GM23338 (cell line): ENCODE data around the gene SLC36A3. TPM values are rescaled to one million over a fixed set of nuclear protein-coding genes. Genes with fewer than 3 reads are reported as not detected.

Source experiments
- ATAC-seq: fragments of 200-7000 bp; cut with Tn5 transposase; 3 replicates; pipeline ENCODE4 v1.9.1; 2020
- DNase-seq: peaks from one replicate; pipeline ENCODE4 v3.0.0-alpha.2; 2015; ENCODE audit warnings: low spot score
- H2AFZ ChIP-seq: fragments of 200-600 bp; sonication (generic); 2 replicates; pipeline ENCODE4 v1.8.0; 2016; ENCODE audit warnings: antibody characterized with exemption, mild to moderate bottlenecking, moderate library complexity
- H3F3A ChIP-seq: fragments of 200-600 bp; sonication (generic); replicated peaks from 2 replicates; pipeline ENCODE4 v1.8.0; 2017; ENCODE audit warnings: antibody characterized with exemption, mixed run types, low read depth
- H3K27ac ChIP-seq: fragments of 200-600 bp; sonication (generic); 2 replicates; pipeline ENCODE4 v1.6.1; 2016; ENCODE audit warnings: low read depth
- H3K27me3 ChIP-seq: fragments of 200-600 bp; sonication (generic); 2 replicates; pipeline ENCODE4 v1.8.0; 2016; ENCODE audit warnings: mild to moderate bottlenecking, mixed run types, moderate library complexity; ENCODE audit not compliant: insufficient read depth
- H3K36me3 ChIP-seq: fragments of 200-600 bp; sonication (generic); 2 replicates; pipeline ENCODE4 v1.8.0; 2016; ENCODE audit warnings: mild to moderate bottlenecking; ENCODE audit not compliant: insufficient read depth
- H3K4me1 ChIP-seq: fragments of 200-600 bp; sonication (generic); 2 replicates; pipeline ENCODE4 v1.8.0; 2016; ENCODE audit warnings: mild to moderate bottlenecking, moderate library complexity; ENCODE audit not compliant: insufficient read depth
- H3K4me2 ChIP-seq: fragments of 200-600 bp; sonication (generic); 2 replicates; pipeline ENCODE4 v1.7.1; 2017; ENCODE audit warnings: mixed run types
- H3K4me3 ChIP-seq: fragments of 200-600 bp; sonication (generic); 2 replicates; pipeline ENCODE4 v1.6.1; 2016; ENCODE audit warnings: mixed run types
- H3K79me2 ChIP-seq: fragments of 200-600 bp; sonication (generic); replicated peaks from 2 replicates; pipeline ENCODE4 v1.8.0; 2017; ENCODE audit warnings: mild to moderate bottlenecking; ENCODE audit not compliant: insufficient read depth
- H3K9me2 ChIP-seq: fragments of 200-600 bp; sonication (generic); 2 replicates; pipeline ENCODE4 v1.8.0; 2017; ENCODE audit not compliant: insufficient read depth
- H4K20me1 ChIP-seq: fragments of 200-600 bp; sonication (generic); replicated peaks from 2 replicates; pipeline ENCODE4 v1.8.0; 2017; ENCODE audit warnings: mild to moderate bottlenecking; ENCODE audit not compliant: insufficient read depth
- H3K27ac Mint-ChIP-seq: 2 replicates; pipeline ENCODE4 v1.8.0; 2020; ENCODE audit warnings: inconsistent platforms, mild to moderate bottlenecking, moderate library complexity, mixed read lengths
- H3K27me3 Mint-ChIP-seq: 3 replicates; pipeline ENCODE4 v1.8.0; 2022; ENCODE audit warnings: low read depth, mild to moderate bottlenecking, moderate library complexity, mixed read lengths, inconsistent platforms; ENCODE audit not compliant: insufficient read depth, poor library complexity
- H3K36me3 Mint-ChIP-seq: 3 replicates; pipeline ENCODE4 v1.8.0; 2021; ENCODE audit warnings: low read depth, mild to moderate bottlenecking, inconsistent platforms, moderate library complexity, mixed read lengths
- H3K4me1 Mint-ChIP-seq: 3 replicates; pipeline ENCODE4 v1.8.0; 2020; ENCODE audit warnings: mild to moderate bottlenecking, inconsistent platforms, mixed read lengths
- H3K4me3 Mint-ChIP-seq: 3 replicates; pipeline ENCODE4 v1.8.0; 2021; ENCODE audit warnings: moderate library complexity, mild to moderate bottlenecking, inconsistent platforms, mixed read lengths
- H3K9me3 Mint-ChIP-seq: 3 replicates; pipeline ENCODE4 v1.8.0; 2020; ENCODE audit warnings: moderate library complexity, mild to moderate bottlenecking, inconsistent platforms, mixed read lengths
- CREB1 ChIP-seq: fragments of 250-450 bp; sonication (Bioruptor Pico); IDR thresholded peaks from 2 replicates; pipeline ENCODE4 v1.5.0; 2020; ENCODE audit warnings: low read depth, mild to moderate bottlenecking, moderate library complexity
- CTCF ChIP-seq, 2 experiments: fragments of 200-600 bp in 1 of 2; sonication (generic) in 1 of 2; conservative IDR thresholded peaks; 2 replicates each; pipeline versions ENCODE4 v1.5.1 to v1.6.1; 2016 to 2017; ENCODE audit warnings: antibody characterized with exemption in 2 of 2, low read depth in 2 of 2, mild to moderate bottlenecking in 2 of 2, moderate library complexity in 1 of 2
- ETS1 ChIP-seq: IDR thresholded peaks from 2 replicates; pipeline ENCODE4 v1.6.1; 2016; ENCODE audit warnings: antibody characterized with exemption
- EZH2 ChIP-seq: fragments of 200-600 bp; sonication (generic); IDR thresholded peaks from one replicate; pipeline ENCODE4 v1.8.0; 2017; ENCODE audit warnings: antibody characterized with exemption, mild to moderate bottlenecking, low read depth; ENCODE audit not compliant: unreplicated experiment
- EZH2phosphoT487 ChIP-seq: fragments of 200-600 bp; sonication (generic); IDR thresholded peaks from one replicate; pipeline ENCODE4 v1.8.1; 2018; ENCODE audit warnings: antibody characterized with exemption; ENCODE audit not compliant: unreplicated experiment
- JUNB ChIP-seq: IDR thresholded peaks from one replicate; pipeline ENCODE4 v1.6.1; 2016; ENCODE audit warnings: antibody characterized with exemption; ENCODE audit not compliant: unreplicated experiment
- NANOG ChIP-seq: IDR thresholded peaks from 2 replicates; pipeline ENCODE4 v1.6.1; 2016; ENCODE audit warnings: antibody characterized with exemption, borderline replicate concordance
- POLR2AphosphoS5 ChIP-seq: IDR thresholded peaks from 2 replicates; pipeline ENCODE4 v1.6.1; 2016; ENCODE audit warnings: antibody characterized with exemption, low read depth
- REST ChIP-seq: IDR thresholded peaks from one replicate; pipeline ENCODE4 v1.6.1; 2018; ENCODE audit warnings: antibody characterized with exemption; ENCODE audit not compliant: unreplicated experiment
- STAT1 ChIP-seq: IDR thresholded peaks from one replicate; pipeline ENCODE4 v1.6.1; 2016; ENCODE audit warnings: antibody characterized with exemption; ENCODE audit not compliant: unreplicated experiment
- ZNF114 ChIP-seq: fragments of 250-450 bp; sonication (Bioruptor Pico); IDR thresholded peaks from 2 replicates; pipeline ENCODE4 v1.5.0; 2020; ENCODE audit warnings: mild to moderate bottlenecking, moderate library complexity
- ZNF331 ChIP-seq: fragments of 250-450 bp; sonication (Bioruptor Pico); IDR thresholded peaks from 2 replicates; pipeline ENCODE4 v1.5.0; 2020; ENCODE audit warnings: low read depth, mild to moderate bottlenecking, moderate library complexity
- ZNF462 ChIP-seq: fragments of 250-450 bp; sonication (Bioruptor Pico); IDR thresholded peaks from 2 replicates; pipeline ENCODE4 v1.5.0; 2020; ENCODE audit warnings: mild to moderate bottlenecking, moderate library complexity
- polyA plus RNA-seq: library from polyadenylated mRNA; unstranded; fragments of >200 nt; fragmentation: Nextera tagmentation; extraction: Ambion mirVana; gene quantifications from 2 replicates; pipeline ENCODE4 v1.2.1, GENCODE V29; 2016
- total RNA-seq: library from RNA; depleted of rRNA; stranded (reverse); fragments of >200 nt; shearing (Covaris generic); gene quantifications from 2 replicates; pipeline ENCODE4 v1.2.3, GENCODE V29; 2014

The SLC36A3 gene
- total and polyA plus RNA-seq, 2 experiments from 2014 or later, result not detected

GRCh38 chr5:151351671-151352070, 48.1 kb upstream of the SLC36A3 start:
- H3K36me3 Mint-ChIP-seq, result no peaks in the 10 kb centered on the region
- no peak overlapping the region for H3K4me2 ChIP-seq
- no peaks in the 10 kb centered on the region for H3K36me3 ChIP-seq
- TF ChIP-seq ZNF114 (CRISPR knock-in tag) (no peak), ZNF462 (no peak), JUNB (no peak), POLR2AphosphoS5 (no peak), EZH2phosphoT487 (no peak), ZNF331 (no peak), CREB1 (no peak), CTCF (conservative IDR thresholded peaks at IDR 0.05; ENCODE audit: low read depth in 2 of 2) (no peak), NANOG (no peak), ETS1 (no peak), REST (no peak), EZH2 (no peak), STAT1 (no peak)
- H3K4me3 ChIP-seq, result no peak overlapping the region
- no peaks in the 10 kb centered on the region for H3K27me3 ChIP-seq
- ATAC-seq (no peak), DNase-seq (no peak)
- H3K4me1 ChIP-seq, result peaks cover 18% of the 10 kb centered on the region
- H3K4me3 Mint-ChIP-seq, result no peak overlapping the region
- H2AFZ ChIP-seq, result no peak overlapping the region
- H3K9me2 ChIP-seq, result no peaks in the 10 kb centered on the region; the same call in 1 of the 2 replicates
- no peaks in the 10 kb centered on the region for H3F3A ChIP-seq
- H3K79me2 ChIP-seq, result no peaks in the 10 kb centered on the region
- H3K27ac Mint-ChIP-seq, result no peak overlapping the region
- H3K27ac ChIP-seq, result no peak overlapping the region
- no peaks in the 10 kb centered on the region for H4K20me1 ChIP-seq
- peaks cover 5% of the 10 kb centered on the region for H3K27me3 Mint-ChIP-seq
- no peaks in the 10 kb centered on the region for H3K9me3 Mint-ChIP-seq
- peaks cover 25% of the 10 kb centered on the region for H3K4me1 Mint-ChIP-seq
